GM21447 (cell line): ENCODE measurements around the gene ST6GALNAC2.
"Not testable (repeated sequence)": the region's sequence is repeated elsewhere in the genome, so short reads cannot be mapped to it uniquely, and the experiment has no call there.

ENCODE experiments used
- ATAC-seq: cut with Tn5 transposase; IDR thresholded peaks from one replicate; pipeline ENCODE4 v1.9.1; 2021; ENCODE audit not compliant: unreplicated experiment

Gene ST6GALNAC2

DNA sequence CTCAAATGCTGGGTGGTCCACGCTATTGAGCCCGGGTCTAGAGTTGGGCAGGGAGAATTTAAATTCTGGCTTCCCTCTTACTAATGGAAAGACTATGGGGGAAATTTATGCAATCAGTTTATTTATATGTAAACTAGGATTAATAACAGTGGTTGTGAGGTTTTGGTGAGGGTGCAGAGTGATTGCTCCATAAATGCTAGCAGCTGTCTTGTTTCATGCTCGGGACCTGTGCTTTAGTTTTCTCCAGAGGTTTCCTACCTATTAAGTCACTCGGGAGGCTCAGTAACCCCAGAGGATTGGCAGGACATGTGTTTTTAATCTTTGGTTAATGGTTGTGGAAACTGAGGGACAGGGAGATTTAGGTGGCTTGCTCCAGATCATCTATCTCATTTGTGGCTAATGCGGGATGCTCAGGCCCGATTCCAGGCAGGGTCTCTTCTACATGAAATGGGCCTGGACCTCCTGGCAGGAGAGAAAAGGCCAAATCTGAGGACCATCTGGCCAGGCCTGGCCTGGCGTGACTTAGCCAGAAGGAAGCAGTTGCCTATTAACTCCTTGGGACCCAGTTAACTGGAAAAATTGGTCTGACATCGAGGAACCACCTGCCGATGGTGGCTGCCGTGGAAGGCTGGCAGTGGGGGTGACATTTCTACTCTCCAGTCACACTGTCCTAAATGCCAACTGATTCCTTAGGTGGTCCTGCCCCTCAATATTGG is 43.8 kb downstream of the ST6GALNAC2 start:
- ATAC-seq: no peak

DNA sequence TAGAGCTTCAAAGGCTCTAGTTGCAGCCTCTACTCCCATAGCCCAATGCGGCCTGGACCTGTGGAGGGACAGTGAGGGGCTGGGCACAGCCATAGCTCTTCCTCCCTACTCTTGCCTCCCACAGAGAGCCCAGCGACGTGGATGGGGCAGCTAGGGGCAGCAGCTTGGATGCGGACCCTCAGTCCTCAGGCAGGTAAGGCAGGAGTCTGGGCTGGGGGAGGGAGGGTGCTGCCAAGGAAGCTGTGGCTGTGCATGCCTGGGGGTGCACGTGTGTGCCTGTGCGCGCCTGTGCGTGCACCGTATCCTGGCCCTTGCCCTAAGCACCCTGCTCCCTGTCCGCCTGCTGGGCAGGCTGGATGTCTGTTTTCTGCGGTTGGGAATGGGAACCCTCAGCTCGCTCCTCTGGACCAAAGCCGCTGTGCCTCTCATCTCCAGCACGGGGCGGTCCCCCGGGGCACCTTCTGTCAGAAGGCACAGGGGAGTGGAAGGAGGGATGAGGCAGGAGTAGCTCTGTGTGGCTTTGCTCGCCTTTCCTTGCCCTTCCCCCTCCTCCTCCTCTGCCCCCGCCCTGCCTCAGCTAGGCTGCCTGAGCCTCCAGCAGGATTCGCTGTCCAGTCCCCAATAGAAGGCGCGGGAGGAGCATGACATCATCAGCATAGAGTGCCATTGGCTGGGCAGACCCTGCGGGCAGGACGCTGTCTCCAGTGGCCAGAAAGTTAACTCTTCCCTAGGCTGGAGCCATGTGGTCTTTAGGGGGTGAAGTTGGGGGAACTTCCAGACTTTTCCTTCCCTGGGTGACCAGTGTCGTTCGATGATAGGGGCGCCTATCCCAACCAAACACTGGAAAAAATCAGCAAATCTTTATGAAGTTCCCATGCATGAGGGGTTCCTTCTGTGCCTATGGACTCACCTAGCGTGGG is 45.0 kb downstream of the ST6GALNAC2 start:
- no peak for ATAC-seq

DNA sequence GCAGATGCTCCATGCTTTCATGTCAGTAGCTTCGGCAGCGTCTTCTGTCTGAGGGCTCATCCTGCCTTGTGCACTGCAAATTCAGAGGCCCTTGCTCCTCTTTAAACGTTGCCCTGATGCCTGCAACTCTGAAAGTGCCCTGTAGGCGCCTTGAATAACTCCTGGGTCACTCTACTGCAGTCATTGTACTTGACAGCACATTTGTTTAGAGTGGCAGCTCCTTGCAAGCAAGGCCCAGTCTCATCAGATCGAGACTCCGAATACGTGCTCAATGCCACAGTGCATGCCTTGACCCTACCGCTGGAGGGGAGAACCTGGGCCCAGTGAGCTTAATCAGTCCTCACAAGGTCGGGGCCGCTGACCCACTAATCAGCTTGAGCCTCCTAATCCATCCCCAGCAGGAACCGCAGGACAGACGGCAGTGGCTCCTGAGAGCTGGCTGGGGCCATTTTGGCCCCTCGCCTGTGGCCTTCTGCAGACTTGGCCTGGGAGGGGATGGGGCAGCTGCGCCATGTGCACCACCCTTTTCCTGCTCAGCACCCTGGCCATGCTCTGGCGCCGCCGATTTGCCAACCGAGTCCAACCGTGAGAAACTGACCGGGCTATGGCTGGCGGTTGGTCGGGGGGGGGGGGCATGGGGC is 45.9 kb downstream of the ST6GALNAC2 start, which contains the start of gene PRCD:
Gene PRCD (plus strand): TSS at position 414 of the 641 bp plus-strand sequence. CDS start 98 bp downstream, at position 512.
- no peak for ATAC-seq

DNA sequence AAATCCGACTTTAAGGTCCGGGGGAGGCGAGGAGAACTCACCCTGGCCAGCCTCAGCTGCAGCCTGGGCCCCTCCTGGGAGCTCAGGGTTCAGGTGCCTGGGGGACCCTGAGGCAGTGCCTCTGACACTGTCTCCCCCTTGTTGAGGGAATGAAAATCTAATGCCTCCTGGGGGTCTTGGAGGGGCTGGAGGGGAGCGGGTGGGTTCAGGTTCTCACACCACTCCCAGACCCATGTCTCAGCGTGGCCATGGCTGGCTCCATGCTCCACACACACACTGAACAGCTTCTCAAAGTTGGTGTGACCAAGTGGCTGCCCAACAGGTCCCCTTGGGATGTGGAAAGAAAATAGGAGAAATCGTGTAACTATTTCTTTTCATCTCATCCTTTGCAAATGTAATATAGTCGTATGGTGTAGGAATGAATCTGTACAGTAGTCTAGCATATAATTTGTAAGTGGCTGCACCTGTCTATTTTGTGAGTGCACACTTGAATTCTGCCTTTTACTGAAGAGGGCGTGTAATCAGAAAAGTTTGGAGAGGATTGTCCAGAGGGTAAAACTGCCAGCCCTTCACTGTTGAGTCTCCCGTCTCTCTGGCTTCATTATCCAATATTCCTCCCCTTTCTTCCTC is 46.6 kb downstream of the ST6GALNAC2 start:
- no peak for ATAC-seq

DNA sequence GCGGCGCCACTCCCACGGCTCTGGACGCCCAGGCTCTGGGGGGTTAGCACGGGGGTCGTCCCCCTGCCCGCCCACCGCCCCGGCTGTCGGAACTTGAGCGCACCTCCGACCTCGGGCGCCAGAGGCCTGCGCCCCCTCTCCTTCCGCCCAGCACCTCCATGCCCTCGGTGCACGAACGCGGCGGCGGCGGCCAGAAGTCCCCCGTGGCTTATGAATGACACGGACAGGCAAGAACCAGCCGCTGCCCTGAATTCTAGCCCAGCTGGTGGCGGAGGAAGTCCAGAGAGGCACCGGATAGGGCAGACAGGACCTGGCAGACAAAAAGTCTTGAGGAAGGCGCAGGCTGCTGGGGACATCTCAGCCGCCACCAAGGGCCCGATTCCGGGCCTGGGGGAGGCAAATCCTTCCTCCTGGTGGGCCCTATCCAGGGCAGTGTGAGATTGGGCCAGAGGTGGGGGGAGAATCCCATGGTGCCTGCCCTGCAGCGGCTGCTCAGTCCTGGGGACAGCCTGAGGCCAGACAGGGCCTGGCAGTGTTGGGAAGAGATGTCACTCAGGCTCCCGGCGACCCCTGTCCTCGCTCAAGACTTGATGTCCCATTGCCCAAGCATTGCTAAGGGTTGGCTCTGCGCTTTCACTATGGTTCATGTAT is 47.3 kb downstream of the ST6GALNAC2 start:
- ATAC-seq: no peak

DNA sequence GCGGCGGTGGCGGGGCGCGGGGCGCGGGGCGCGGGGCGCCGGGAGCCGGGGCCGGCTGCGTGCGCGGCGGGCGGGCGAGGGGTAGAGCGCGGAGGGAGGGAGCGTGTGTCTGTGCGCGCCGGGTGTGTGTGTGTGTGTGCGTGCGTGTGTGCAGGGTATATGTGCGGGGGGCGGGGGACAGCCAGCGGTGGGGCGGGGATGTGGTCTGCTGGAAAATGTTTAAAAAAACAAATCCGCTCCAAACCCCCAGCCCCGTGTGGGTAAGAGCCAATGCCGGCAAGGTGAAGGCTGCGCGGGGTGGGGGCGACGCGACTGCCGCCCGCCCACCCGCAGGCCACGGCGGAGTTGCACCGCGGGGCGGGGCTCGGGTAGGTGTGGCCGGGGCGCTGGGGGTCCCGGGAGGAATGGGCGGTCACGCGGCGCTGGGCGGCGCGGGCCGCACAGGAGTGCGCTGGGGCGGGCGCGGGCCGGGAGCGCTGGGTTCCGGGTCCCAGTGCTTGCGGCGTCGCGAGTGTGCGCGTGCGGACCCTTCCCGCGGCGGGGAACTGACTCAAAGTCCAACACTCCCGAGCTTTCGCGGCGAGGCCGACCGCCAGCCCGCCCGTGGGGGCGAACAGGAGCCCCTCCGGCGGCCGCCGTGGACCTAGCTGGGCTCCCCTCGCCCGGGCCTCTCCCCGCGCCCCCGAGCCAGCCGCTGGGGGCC is 47.9 kb downstream of the ST6GALNAC2 start, which contains the start of gene CYGB:
Gene CYGB (minus strand): TSS at position 132 of the 703 bp plus-strand sequence. CDS start 167 bp downstream, outside the sequence.
- ATAC-seq: no peak

DNA sequence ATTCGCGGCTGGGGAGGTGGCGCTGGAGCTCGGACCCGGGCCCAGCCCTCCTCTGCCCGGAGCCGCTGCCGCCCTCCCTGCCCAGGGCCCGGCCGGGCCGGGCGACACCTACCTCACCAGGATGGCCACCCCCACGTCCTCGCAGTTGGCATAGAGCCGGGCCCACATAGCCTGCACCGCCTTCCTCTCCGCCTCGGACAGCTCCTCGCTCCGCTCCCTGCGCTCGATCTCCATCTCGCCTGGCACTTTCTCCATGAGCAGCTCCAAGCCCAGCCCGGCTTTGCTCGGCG is 48.4 kb downstream of the ST6GALNAC2 start:
- no peak for ATAC-seq

DNA sequence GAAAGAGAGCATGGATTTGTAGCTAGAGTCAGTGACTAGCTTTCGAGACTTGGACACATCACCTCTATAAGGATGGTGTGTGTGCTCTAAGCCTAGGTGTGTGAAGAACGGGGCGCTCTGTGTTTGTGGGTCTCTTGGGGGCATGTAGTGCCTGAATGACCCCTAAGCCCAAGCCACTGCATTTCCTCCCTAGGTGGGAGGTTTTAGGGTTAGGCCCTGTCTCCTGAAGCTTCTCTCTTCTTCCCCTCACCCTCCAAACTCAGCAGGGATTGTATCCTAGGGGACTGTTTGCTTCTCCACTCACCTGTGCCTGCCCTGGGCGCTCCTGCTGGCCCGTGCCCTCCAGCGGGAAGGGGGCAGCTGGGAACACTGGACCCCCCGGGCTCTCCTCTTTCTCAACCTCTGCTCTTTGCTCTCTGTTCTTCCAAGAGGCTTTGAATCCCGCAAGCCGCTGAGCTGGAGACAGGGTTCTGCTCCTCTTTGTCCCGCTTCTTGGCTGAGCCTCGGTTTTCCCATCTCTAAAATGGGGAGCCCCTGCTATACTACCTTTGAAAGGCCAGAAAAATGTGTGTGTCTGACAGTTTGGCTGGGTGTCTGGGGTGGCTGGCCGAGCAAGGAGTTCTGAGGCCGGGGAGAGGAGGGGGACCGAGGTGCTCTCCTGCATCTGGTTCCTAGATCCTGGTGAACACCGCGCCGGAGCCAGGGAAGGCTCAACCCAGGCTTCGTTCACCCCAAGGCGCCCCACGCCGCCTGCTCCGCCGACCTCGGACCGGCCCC is 49.0 kb downstream of the ST6GALNAC2 start:
- no peak for ATAC-seq

DNA sequence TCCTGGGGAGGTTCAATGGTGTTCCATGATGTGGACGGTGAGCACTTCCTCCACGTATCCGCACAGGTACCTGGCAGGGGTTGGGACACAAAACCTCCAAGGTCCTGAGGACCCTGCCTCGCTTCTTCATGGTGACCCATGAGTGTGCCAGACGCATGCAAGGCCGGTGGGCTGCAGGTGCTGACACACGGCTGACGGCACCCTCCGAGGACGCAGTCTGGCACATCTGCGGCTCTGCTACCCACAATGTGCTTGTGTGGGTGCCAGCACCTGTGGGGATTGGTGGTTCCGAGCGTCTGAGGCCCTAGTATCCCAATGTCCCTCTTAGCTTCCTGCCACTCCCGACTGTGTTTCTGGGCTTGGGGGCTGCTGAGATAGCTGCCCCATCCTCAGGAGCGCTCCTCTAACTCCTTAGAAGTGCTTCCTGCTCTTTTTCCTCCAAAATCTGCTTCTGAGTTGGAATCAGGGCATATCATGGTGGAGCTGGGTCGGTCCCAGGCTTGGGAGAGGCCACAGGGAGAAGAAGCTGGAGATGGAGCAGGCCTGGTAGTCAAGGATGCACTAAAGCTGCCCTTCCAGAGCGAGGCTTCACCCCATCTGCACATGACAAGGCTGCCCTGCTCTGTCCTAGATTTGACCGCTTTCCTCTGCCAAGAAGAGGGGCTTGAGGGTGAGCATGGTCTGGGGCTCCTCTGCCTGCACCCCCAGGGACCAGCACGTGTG is 49.7 kb downstream of the ST6GALNAC2 start:
- ATAC-seq: no peak

DNA sequence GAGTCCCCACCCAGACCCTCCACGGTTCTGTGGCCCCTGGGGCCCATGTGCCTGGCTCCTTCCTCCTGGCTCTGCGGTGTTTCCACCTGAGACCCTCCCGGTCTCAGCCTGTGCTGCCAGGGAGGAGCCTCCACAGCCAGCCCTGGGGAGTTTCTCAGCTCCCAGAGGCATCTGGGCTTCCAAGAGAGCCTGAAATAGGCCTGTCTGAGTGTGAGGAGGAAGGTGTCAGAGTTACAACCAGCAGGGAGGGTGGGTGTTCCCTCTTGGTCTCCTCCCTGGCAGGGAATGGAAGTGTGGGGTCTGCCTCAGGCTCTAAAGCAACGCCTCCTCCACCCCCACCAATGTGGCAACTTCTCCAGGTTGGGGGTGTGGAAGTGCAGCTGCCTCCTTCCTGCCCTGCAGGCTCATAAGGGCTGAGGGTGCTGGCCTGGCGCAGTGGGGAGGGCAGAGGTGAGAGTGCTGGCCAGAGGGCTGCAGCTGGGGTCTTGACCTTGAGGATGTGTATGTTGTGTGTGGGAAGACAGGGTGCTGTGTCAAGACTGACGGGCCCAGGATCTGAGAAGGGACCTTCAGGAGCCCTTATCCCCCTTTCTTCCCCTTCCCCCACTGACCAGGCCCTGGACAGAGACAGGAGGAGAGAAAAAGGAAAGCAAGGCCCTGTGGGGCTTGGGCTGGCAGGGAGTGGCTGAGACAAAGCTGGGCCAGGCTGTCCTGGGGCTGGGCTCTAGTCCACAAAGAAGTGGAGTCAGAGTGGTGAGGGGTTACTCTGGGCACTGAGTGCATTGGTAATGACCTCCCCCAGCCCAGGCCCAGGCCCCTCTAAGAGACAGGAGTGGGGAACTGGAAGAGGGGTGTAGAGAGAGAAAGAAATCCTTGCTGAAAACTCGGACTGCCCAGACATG is 50.6 kb downstream of the ST6GALNAC2 start:
- no peak for ATAC-seq

DNA sequence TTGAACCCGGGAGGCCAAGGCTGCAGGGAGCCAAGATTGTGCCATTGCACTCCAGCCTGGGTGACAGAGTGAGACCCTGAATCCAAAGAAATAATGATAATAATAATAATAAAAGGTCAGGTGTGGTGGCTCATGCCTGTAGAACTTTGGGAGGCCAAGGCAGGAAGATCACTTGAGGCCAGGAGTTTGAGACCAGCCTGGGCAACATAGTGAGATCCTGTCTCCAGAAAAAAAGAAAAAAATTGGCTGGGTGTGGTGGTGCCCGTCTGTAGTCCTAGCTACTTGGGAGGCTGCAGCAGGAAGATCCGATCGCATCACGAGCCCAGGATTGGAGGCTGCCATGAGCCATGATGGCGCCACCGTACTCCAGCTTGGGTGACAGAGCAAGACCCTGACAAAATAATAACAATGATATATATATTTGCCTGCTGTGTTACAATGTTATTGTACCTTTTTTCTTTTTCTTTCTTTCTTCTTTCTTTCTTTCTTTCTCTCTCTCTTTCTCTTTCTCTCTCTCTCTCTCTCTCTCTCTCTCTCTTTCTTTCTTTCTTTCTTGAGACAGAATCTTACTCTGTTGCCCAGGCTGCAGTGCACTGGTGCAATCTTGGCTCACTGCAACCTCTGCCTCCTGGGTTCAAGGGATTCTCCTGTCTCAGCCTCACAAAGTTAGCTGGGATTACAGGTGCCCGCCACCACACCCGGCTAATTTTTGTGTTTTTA is 51.9 kb downstream of the ST6GALNAC2 start:
- not testable (repeated sequence) for ATAC-seq

DNA sequence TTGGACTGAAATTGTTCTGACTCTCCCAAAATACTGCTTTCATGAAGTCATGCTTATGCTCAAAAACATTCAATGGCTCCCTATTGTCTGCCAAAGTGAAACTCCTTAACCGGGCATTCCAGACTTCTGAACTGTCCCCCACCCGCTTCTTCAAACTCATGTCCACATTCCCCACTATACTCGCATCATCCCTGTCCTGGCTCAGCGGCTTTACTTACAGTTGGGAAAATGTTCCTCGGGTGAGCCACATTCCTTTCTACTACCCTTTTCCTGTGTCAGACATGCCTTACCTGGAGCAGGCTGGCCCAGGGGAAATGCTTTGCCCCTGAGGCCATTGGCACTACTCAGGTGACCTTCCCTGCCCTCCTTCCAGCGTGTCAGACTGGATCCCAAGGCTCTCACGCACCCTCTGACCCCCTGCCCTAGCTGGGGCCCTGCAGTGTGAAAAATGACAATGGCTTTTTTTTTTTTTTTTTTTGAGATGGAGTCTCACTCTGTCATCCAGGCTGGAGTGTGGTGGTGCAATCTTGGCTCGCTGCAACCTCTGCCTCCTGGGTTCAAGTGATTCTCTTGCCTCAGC is 53.5 kb downstream of the ST6GALNAC2 start:
- no peak for ATAC-seq

DNA sequence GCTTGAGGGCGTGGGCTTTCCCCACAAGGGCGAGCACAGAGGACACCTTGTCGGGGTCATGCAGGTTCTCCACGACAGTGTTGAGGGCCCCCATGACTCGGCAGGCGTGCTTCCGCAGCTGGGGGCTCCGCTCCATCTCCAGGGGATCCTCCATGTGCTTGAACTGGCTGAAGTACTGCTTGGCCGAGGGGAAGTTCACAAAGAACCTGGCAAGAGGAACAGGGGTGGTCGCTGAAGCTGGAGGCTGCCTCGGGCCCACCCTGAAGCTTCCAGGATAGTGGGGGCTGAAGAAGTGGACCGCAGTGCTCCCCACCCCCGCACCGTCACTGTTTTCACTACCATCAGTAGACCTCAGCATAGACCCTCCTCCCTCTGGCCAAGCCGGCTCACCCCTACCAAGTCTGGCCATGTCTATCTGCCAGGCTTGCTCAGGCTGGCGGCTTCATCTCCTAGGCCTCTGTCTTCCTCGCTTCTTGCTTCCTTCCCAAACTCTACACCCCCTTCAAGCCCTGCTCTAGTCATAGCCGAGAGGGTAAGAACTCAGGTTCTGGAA is 54.1 kb downstream of the ST6GALNAC2 start:
- no peak for ATAC-seq

DNA sequence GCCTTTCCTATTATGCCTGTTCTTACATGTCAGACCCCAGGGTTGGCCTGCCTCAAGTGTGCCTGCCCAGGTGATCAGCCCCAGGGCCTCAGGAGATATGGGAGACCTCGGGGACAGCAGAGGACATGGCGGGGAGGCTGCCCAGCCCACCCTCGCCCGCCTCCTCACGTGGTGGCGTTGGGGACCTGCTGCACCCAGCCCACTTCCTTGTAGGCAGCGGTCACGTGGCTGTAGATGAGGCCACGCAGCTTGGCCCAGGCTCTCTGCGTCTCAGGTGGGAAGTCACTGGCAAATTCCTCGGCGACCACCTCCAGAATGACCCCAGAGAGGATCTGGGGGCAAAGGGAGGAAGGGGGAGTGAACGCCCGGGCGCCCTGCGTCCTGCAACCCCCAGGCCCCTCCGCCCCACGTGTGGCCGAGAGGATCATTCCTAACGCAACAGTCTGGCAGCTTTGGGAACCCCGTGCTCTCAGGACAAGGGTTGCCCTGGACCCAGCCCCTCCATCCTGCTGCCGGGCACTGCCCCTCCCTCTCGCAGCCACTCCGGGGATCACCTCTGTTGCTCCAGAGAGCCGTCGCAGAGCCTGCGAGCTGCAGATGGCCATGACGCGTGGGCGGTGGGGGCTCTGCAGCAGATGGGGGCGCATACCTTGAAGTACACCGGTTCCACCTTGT is 54.7 kb downstream of the ST6GALNAC2 start:
- no peak for ATAC-seq

DNA sequence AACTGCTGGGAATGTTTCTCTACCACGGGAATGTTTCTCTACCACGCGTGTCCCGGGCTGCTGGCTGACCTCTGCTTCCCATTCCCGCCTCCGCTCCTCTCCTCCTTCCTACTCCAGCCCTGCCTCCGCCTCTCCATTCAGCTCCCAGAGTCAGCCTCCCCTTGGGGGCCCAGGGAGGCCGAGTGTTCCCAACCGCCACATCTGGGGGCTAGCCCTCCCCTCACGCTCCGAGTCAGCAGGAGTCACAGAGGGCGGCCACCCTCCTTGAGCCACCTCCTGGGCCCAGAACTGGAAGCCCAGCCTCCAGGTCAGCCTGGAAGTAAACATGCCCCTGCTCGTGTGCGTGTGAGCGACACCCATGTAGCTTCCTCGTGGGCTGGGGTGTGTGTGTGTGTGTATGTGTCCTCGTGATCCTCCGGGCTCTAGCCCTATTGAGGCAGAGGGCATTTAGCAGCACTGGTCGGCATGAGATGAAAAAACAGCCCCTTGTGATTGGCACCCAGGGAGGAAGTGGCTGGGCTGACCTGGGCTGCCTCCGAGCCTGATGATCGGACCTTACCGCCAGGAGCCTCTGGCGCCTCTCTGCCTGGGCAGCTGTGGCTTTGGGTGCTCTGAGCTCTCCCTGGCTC is 55.5 kb downstream of the ST6GALNAC2 start:
- no peak for ATAC-seq
